Measurements from ENCODE around the gene SIGLEC5. TPM values are rescaled to one million over a fixed set of nuclear protein-coding genes. Genes with fewer than 3 reads are reported as not detected.

The SIGLEC5 gene
- total RNA-seq, 2 donors from 2014 or later: not detected

- H3K4me1 Mint-ChIP-seq: peaks cover 7% of the 10 kb centered on the region
- H3K27me3 Mint-ChIP-seq: peaks cover 24% of the 10 kb centered on the region
- H3K9me3 Mint-ChIP-seq: no peaks in the 10 kb centered on the region
- H3K36me3 Mint-ChIP-seq (ENCODE audit: low read depth): no peaks in the 10 kb centered on the region
- peak; percentile 69 for ATAC-seq (replicated peaks)
- H3K4me3 Mint-ChIP-seq: no peak overlapping the region
- H3K27ac Mint-ChIP-seq: no peak overlapping the region
Observed at GRCh38 chr19:51607077-51607476, 23.1 kb downstream of the SIGLEC5 start.

- Mint-ChIP-seq H3K36me3 (ENCODE audit: low read depth) (no peaks in the 10 kb centered on the region), H3K4me3 (no peak overlapping the region), H3K9me3 (no peaks in the 10 kb centered on the region), H3K27ac (no peak overlapping the region), H3K4me1 (peaks cover 5% of the 10 kb centered on the region), H3K27me3 (peaks cover 26% of the 10 kb centered on the region)
- ATAC-seq (replicated peaks): no peak
Observed at GRCh38 chr19:51602189-51602854, 27.9 kb downstream of the SIGLEC5 start.

GRCh38 chr19:51600940-51601580 is 29.1 kb downstream of the SIGLEC5 start:
- Mint-ChIP-seq H3K36me3 (ENCODE audit: low read depth) (no peaks in the 10 kb centered on the region), H3K4me3 (no peak overlapping the region), H3K4me1 (no peaks in the 10 kb centered on the region), H3K9me3 (no peaks in the 10 kb centered on the region), H3K27me3 (peaks cover 28% of the 10 kb centered on the region), H3K27ac (no peak overlapping the region)
- no peak for ATAC-seq (replicated peaks)

GRCh38 chr19:51599084-51599483 is 31.1 kb downstream of the SIGLEC5 start:
- Mint-ChIP-seq H3K4me1 (peaks cover 10% of the 10 kb centered on the region), H3K36me3 (ENCODE audit: low read depth) (no peaks in the 10 kb centered on the region), H3K9me3 (no peaks in the 10 kb centered on the region), H3K27me3 (peaks cover 23% of the 10 kb centered on the region), H3K27ac (no peak overlapping the region), H3K4me3 (no peak overlapping the region)
- no peak for ATAC-seq (replicated peaks)

GRCh38 chr19:51598159-51598915 is 31.9 kb downstream of the SIGLEC5 start:
- ATAC-seq (replicated peaks): no peak
- Mint-ChIP-seq H3K36me3 (ENCODE audit: low read depth) (no peaks in the 10 kb centered on the region), H3K9me3 (no peaks in the 10 kb centered on the region), H3K4me1 (peaks cover 17% of the 10 kb centered on the region), H3K27ac (no peak overlapping the region), H3K27me3 (peaks cover 23% of the 10 kb centered on the region), H3K4me3 (no peak overlapping the region)

GRCh38 chr19:51595190-51596175 is 34.7 kb downstream of the SIGLEC5 start:
- ATAC-seq (replicated peaks): no peak
- no peaks in the 10 kb centered on the region for H3K36me3 Mint-ChIP-seq (ENCODE audit: low read depth)
- H3K9me3 Mint-ChIP-seq: no peaks in the 10 kb centered on the region
- H3K4me1 Mint-ChIP-seq: peaks cover 19% of the 10 kb centered on the region
- peak overlapping the region; percentile 94 for H3K4me3 Mint-ChIP-seq
- H3K27me3 Mint-ChIP-seq: peaks cover 16% of the 10 kb centered on the region
- H3K27ac Mint-ChIP-seq: peak overlapping the region; percentile 89

GRCh38 chr19:51594774-51595109 is 35.5 kb downstream of the SIGLEC5 start:
- peak; percentile 13 for ATAC-seq (replicated peaks)
- Mint-ChIP-seq H3K4me3 (peak overlapping the region; percentile 94), H3K4me1 (peaks cover 19% of the 10 kb centered on the region), H3K27me3 (peaks cover 9% of the 10 kb centered on the region), H3K9me3 (no peaks in the 10 kb centered on the region), H3K36me3 (ENCODE audit: low read depth) (no peaks in the 10 kb centered on the region), H3K27ac (peak overlapping the region; percentile 89)

- peak overlapping the region; percentile 89 for H3K27ac Mint-ChIP-seq
- ATAC-seq (replicated peaks): peak; percentile 100
- H3K9me3 Mint-ChIP-seq: no peaks in the 10 kb centered on the region
- peaks cover 9% of the 10 kb centered on the region for H3K27me3 Mint-ChIP-seq
- H3K4me1 Mint-ChIP-seq: peaks cover 19% of the 10 kb centered on the region
- H3K4me3 Mint-ChIP-seq: peak overlapping the region; percentile 94
- no peaks in the 10 kb centered on the region for H3K36me3 Mint-ChIP-seq (ENCODE audit: low read depth)
Observed at GRCh38 chr19:51593969-51594773, 36.0 kb downstream of the SIGLEC5 start.

- no peaks in the 10 kb centered on the region for H3K9me3 Mint-ChIP-seq
- peaks cover 19% of the 10 kb centered on the region for H3K4me1 Mint-ChIP-seq
- peak overlapping the region; percentile 94 for H3K4me3 Mint-ChIP-seq
- H3K27me3 Mint-ChIP-seq: peaks cover 9% of the 10 kb centered on the region
- no peaks in the 10 kb centered on the region for H3K36me3 Mint-ChIP-seq (ENCODE audit: low read depth)
- ATAC-seq (replicated peaks): no peak
- peak overlapping the region; percentile 89 for H3K27ac Mint-ChIP-seq
Observed at GRCh38 chr19:51593138-51593890, 36.9 kb downstream of the SIGLEC5 start.

- H3K9me3 Mint-ChIP-seq: peaks cover 3% of the 10 kb centered on the region
- H3K27ac Mint-ChIP-seq: no peak overlapping the region
- H3K36me3 Mint-ChIP-seq (ENCODE audit: low read depth): peaks cover 3% of the 10 kb centered on the region
- no peak for ATAC-seq (replicated peaks)
- H3K4me3 Mint-ChIP-seq: peak overlapping the region; percentile 32
- peaks cover 5% of the 10 kb centered on the region for H3K27me3 Mint-ChIP-seq
- H3K4me1 Mint-ChIP-seq: peaks cover 19% of the 10 kb centered on the region
Observed at GRCh38 chr19:51592521-51592920, 37.7 kb downstream of the SIGLEC5 start.

GRCh38 chr19:51590441-51590840 is 39.8 kb downstream of the SIGLEC5 start:
- Mint-ChIP-seq H3K4me1 (peaks cover 19% of the 10 kb centered on the region), H3K36me3 (ENCODE audit: low read depth) (peaks cover 24% of the 10 kb centered on the region), H3K4me3 (no peak overlapping the region), H3K9me3 (peaks cover 22% of the 10 kb centered on the region), H3K27ac (no peak overlapping the region), H3K27me3 (no peaks in the 10 kb centered on the region)
- no peak for ATAC-seq (replicated peaks)

- Mint-ChIP-seq H3K36me3 (ENCODE audit: low read depth) (peaks cover 33% of the 10 kb centered on the region), H3K27me3 (no peaks in the 10 kb centered on the region), H3K27ac (no peak overlapping the region), H3K9me3 (peaks cover 27% of the 10 kb centered on the region), H3K4me1 (peaks cover 11% of the 10 kb centered on the region), H3K4me3 (no peak overlapping the region)
- ATAC-seq (replicated peaks): no peak
Observed at GRCh38 chr19:51589511-51589910, 40.7 kb downstream of the SIGLEC5 start.

Measured in activated T-helper 17 cell treated with anti-CD3 and anti-CD28 coated beads, Interleukin-2, amount 50 U/mL, for 72 hours (primary cell).